HepG2 (cell line): Measurements from ENCODE around the gene TMTC1. TPM values are rescaled to one million over a fixed set of nuclear protein-coding genes. Genes with fewer than 3 reads are reported as not detected.

Experiments used
- FOXO4 ChIP-seq: sonication (generic); formaldehyde crosslinking; conservative IDR thresholded peaks from 2 replicates; pipeline ENCODE4 v1.8.1; 2023; ENCODE audit warnings: missing genetic modification reagents
- GABPA ChIP-seq, 2 experiments: IDR thresholded peaks; 2 replicates each; pipeline ENCODE4 v1.6.1; 2011 to 2016; ENCODE audit warnings: low read depth in 2 of 2, low read length in 1 of 2, missing biosample characterization in 1 of 2, missing genetic modification characterization in 1 of 2
- ISL2 ChIP-seq: sonication (generic); formaldehyde crosslinking; IDR thresholded peaks from 2 replicates; pipeline ENCODE4 v1.5.0; 2020; ENCODE audit warnings: missing genetic modification reagents
- JUNB ChIP-seq: sonication (generic); formaldehyde crosslinking; IDR thresholded peaks from 2 replicates; pipeline ENCODE4 v1.8.0; 2022; ENCODE audit warnings: missing genetic modification reagents, mild to moderate bottlenecking, borderline replicate concordance
- TFE3 ChIP-seq: IDR thresholded peaks from 2 replicates; pipeline ENCODE4 v1.6.1; 2016
- TRAFD1 ChIP-seq: sonication (generic); formaldehyde crosslinking; IDR thresholded peaks from 2 replicates; pipeline ENCODE4 v1.5.1; 2020; ENCODE audit warnings: missing genetic modification reagents, mild to moderate bottlenecking, borderline replicate concordance
- ZNF24 ChIP-seq: fragments of 450-650 bp; IDR thresholded peaks from 2 replicates; pipeline ENCODE4 v1.6.1; 2017; ENCODE audit warnings: antibody characterized with exemption, mild to moderate bottlenecking
- ZNF580 ChIP-seq: IDR thresholded peaks from 2 replicates; pipeline ENCODE4 v1.6.1; 2016; ENCODE audit warnings: low read depth, borderline replicate concordance
- polyA plus RNA-seq, 8 experiments: library from polyadenylated mRNA; depleted of rRNA in 3 of 8; stranded (reverse) in 7 of 8; unstranded in 1 of 8; fragments of >200 nt; fragmentation: Illumina TruSeq in 4 of 8; extraction: Trizol in 4 of 8; gene quantifications; 2 replicates each; pipeline versions ENCODE4 v1.2.1 to v1.2.3, GENCODE V29; 2011 to 2016; ENCODE audit warnings: low read depth in 4 of 8, missing spikeins in 1 of 8, mixed read lengths in 1 of 8; ENCODE audit not compliant: insufficient read depth in 1 of 8
- total RNA-seq, 5 experiments: library from RNA; depleted of rRNA; stranded (reverse); fragments of >200 nt; fragmentation: Illumina TruSeq; extraction: Trizol; gene quantifications; 2 replicates each; pipeline ENCODE4 v1.2.3, GENCODE V29; 2016; ENCODE audit warnings: low read depth in 1 of 5

The TMTC1 gene
- total and polyA plus RNA-seq, 2 of the 13 experiments (the other 11 are each of a cell fraction or from before 2014, with no cell fraction given), result 0.69 to 1.8 TPM

- no peak for TF ChIP-seq FOXO4 (CRISPR knock-in tag)
- no peak for TF ChIP-seq TFE3 (CRISPR knock-in tag)
- TF ChIP-seq TRAFD1 (CRISPR knock-in tag), result no peak
- TF ChIP-seq ISL2 (CRISPR knock-in tag), result no peak
- TF ChIP-seq ZNF580 (CRISPR knock-in tag), result no peak
- TF ChIP-seq JUNB, result no peak
- TF ChIP-seq ZNF24, result no peak
- TF ChIP-seq GABPA (IDR thresholded peaks at IDR 0.05; ENCODE audit: low read depth, low read length), result no peak
- no peak for TF ChIP-seq GABPA (CRISPR knock-in tag; IDR thresholded peaks at IDR 0.05; ENCODE audit: low read depth)
These were observed 220.7 kb downstream of the TMTC1 start (continued) for GRCh38 chr12:29563071-29563470.
